Measurements from ENCODE around the gene TMEM91.

TMEM91 gene

GRCh38 chr19:41409288-41409687 lies 33.0 kb downstream of the TMEM91 start:
- H3K9ac ChIP-seq (ENCODE audit: low read depth in 1 of 2, low read length in 2 of 2) = no peak overlapping the region
- peaks cover 2 to 6% of the 10 kb centered on the region in 2 donors for H3K4me1 ChIP-seq (ENCODE audit: control insufficient read depth in 2 of 2, insufficient read depth in 2 of 2, low read length in 2 of 2)
- H3K27me3 ChIP-seq (ENCODE audit: control insufficient read depth in 2 of 2, insufficient read depth in 2 of 2, low read length in 2 of 2) = no peaks in the 10 kb centered on the region
- no peak overlapping the region for H3K4me3 ChIP-seq (ENCODE audit: low read length in 2 of 2)
- peak overlapping the region in 1 of 2 donors; percentile 36 for H3K27ac ChIP-seq (ENCODE audit: low read depth in 2 of 2, low read length in 2 of 2)
- peaks cover 16 to 30% of the 10 kb centered on the region in 2 donors for H3K36me3 ChIP-seq (ENCODE audit: control insufficient read depth in 2 of 2, insufficient read depth in 2 of 2, low read length in 2 of 2)
- no peaks in the 10 kb centered on the region for H3K9me3 ChIP-seq (ENCODE audit: control insufficient read depth in 2 of 2, low read length in 2 of 2)

- no peak overlapping the region for H3K27ac ChIP-seq (ENCODE audit: low read depth in 2 of 2, low read length in 2 of 2)
- H3K36me3 ChIP-seq (ENCODE audit: control insufficient read depth in 2 of 2, insufficient read depth in 2 of 2, low read length in 2 of 2) = peaks cover 18 to 39% of the 10 kb centered on the region in 2 donors
- H3K9ac ChIP-seq (ENCODE audit: low read depth in 1 of 2, low read length in 2 of 2) = no peak overlapping the region
- H3K27me3 ChIP-seq (ENCODE audit: control insufficient read depth in 2 of 2, insufficient read depth in 2 of 2, low read length in 2 of 2) = no peaks in the 10 kb centered on the region
- no peaks in the 10 kb centered on the region for H3K9me3 ChIP-seq (ENCODE audit: control insufficient read depth in 2 of 2, low read length in 2 of 2)
- no peak overlapping the region for H3K4me3 ChIP-seq (ENCODE audit: low read length in 2 of 2)
- peaks cover 5 to 18% of the 10 kb centered on the region in 2 donors for H3K4me1 ChIP-seq (ENCODE audit: control insufficient read depth in 2 of 2, insufficient read depth in 2 of 2, low read length in 2 of 2)
Observed at GRCh38 chr19:41410336-41411054, 34.2 kb downstream of the TMEM91 start.

GRCh38 chr19:41411100-41411967 lies 35.0 kb downstream of the TMEM91 start:
- Histone ChIP-seq H3K4me3 (ENCODE audit: low read length in 2 of 2) (no peak overlapping the region), H3K27me3 (ENCODE audit: control insufficient read depth in 2 of 2, insufficient read depth in 2 of 2, low read length in 2 of 2) (no peaks in the 10 kb centered on the region), H3K4me1 (ENCODE audit: control insufficient read depth in 2 of 2, insufficient read depth in 2 of 2, low read length in 2 of 2) (peaks cover 9 to 21% of the 10 kb centered on the region in 2 donors), H3K36me3 (ENCODE audit: control insufficient read depth in 2 of 2, insufficient read depth in 2 of 2, low read length in 2 of 2) (peaks cover 18 to 39% of the 10 kb centered on the region in 2 donors), H3K9ac (ENCODE audit: low read depth in 1 of 2, low read length in 2 of 2) (no peak overlapping the region), H3K27ac (ENCODE audit: low read depth in 2 of 2, low read length in 2 of 2) (no peak overlapping the region), H3K9me3 (ENCODE audit: control insufficient read depth in 2 of 2, low read length in 2 of 2) (no peaks in the 10 kb centered on the region)

GRCh38 chr19:41411968-41412265 lies 35.6 kb downstream of the TMEM91 start:
- Histone ChIP-seq H3K4me1 (ENCODE audit: control insufficient read depth in 2 of 2, insufficient read depth in 2 of 2, low read length in 2 of 2) (peaks cover 9 to 25% of the 10 kb centered on the region in 2 donors), H3K9me3 (ENCODE audit: control insufficient read depth in 2 of 2, low read length in 2 of 2) (no peaks in the 10 kb centered on the region), H3K27me3 (ENCODE audit: control insufficient read depth in 2 of 2, insufficient read depth in 2 of 2, low read length in 2 of 2) (no peaks in the 10 kb centered on the region), H3K36me3 (ENCODE audit: control insufficient read depth in 2 of 2, insufficient read depth in 2 of 2, low read length in 2 of 2) (peaks cover 18 to 42% of the 10 kb centered on the region in 2 donors), H3K27ac (ENCODE audit: low read depth in 2 of 2, low read length in 2 of 2) (no peak overlapping the region), H3K4me3 (ENCODE audit: low read length in 2 of 2) (no peak overlapping the region), H3K9ac (ENCODE audit: low read depth in 1 of 2, low read length in 2 of 2) (no peak overlapping the region)

GRCh38 chr19:41412953-41413352 lies 36.6 kb downstream of the TMEM91 start:
- Histone ChIP-seq H3K27me3 (ENCODE audit: control insufficient read depth in 2 of 2, insufficient read depth in 2 of 2, low read length in 2 of 2) (no peaks in the 10 kb centered on the region), H3K27ac (ENCODE audit: low read depth in 2 of 2, low read length in 2 of 2) (no peak overlapping the region), H3K4me1 (ENCODE audit: control insufficient read depth in 2 of 2, insufficient read depth in 2 of 2, low read length in 2 of 2) (peaks cover 9 to 25% of the 10 kb centered on the region in 2 donors), H3K9me3 (ENCODE audit: control insufficient read depth in 2 of 2, low read length in 2 of 2) (no peaks in the 10 kb centered on the region), H3K4me3 (ENCODE audit: low read length in 2 of 2) (no peak overlapping the region), H3K9ac (ENCODE audit: low read depth in 1 of 2, low read length in 2 of 2) (no peak overlapping the region), H3K36me3 (ENCODE audit: control insufficient read depth in 2 of 2, insufficient read depth in 2 of 2, low read length in 2 of 2) (peaks cover 21 to 42% of the 10 kb centered on the region in 2 donors)

- no peak overlapping the region for H3K4me3 ChIP-seq (ENCODE audit: low read length in 2 of 2)
- no peaks in the 10 kb centered on the region for H3K27me3 ChIP-seq (ENCODE audit: control insufficient read depth in 2 of 2, insufficient read depth in 2 of 2, low read length in 2 of 2)
- H3K27ac ChIP-seq (ENCODE audit: low read depth in 2 of 2, low read length in 2 of 2) = no peak overlapping the region
- peaks cover 9 to 25% of the 10 kb centered on the region in 2 donors for H3K4me1 ChIP-seq (ENCODE audit: control insufficient read depth in 2 of 2, insufficient read depth in 2 of 2, low read length in 2 of 2)
- peaks cover 23 to 50% of the 10 kb centered on the region in 2 donors for H3K36me3 ChIP-seq (ENCODE audit: control insufficient read depth in 2 of 2, insufficient read depth in 2 of 2, low read length in 2 of 2)
- H3K9me3 ChIP-seq (ENCODE audit: control insufficient read depth in 2 of 2, low read length in 2 of 2) = no peaks in the 10 kb centered on the region
- H3K9ac ChIP-seq (ENCODE audit: low read depth in 1 of 2, low read length in 2 of 2) = no peak overlapping the region
Observed at GRCh38 chr19:41413947-41414346, 37.6 kb downstream of the TMEM91 start.

- Histone ChIP-seq H3K4me3 (ENCODE audit: low read length in 2 of 2) (no peak overlapping the region), H3K27ac (ENCODE audit: low read depth in 2 of 2, low read length in 2 of 2) (no peak overlapping the region), H3K27me3 (ENCODE audit: control insufficient read depth in 2 of 2, insufficient read depth in 2 of 2, low read length in 2 of 2) (no peaks in the 10 kb centered on the region), H3K9ac (ENCODE audit: low read depth in 1 of 2, low read length in 2 of 2) (no peak overlapping the region), H3K9me3 (ENCODE audit: control insufficient read depth in 2 of 2, low read length in 2 of 2) (no peaks in the 10 kb centered on the region), H3K36me3 (ENCODE audit: control insufficient read depth in 2 of 2, insufficient read depth in 2 of 2, low read length in 2 of 2) (peaks cover 26 to 55% of the 10 kb centered on the region in 2 donors), H3K4me1 (ENCODE audit: control insufficient read depth in 2 of 2, insufficient read depth in 2 of 2, low read length in 2 of 2) (peaks cover 7 to 20% of the 10 kb centered on the region in 2 donors)
Observed at GRCh38 chr19:41414461-41414860, 38.1 kb downstream of the TMEM91 start.

GRCh38 chr19:41415154-41415571 lies 38.8 kb downstream of the TMEM91 start:
- Histone ChIP-seq H3K27me3 (ENCODE audit: control insufficient read depth in 2 of 2, insufficient read depth in 2 of 2, low read length in 2 of 2) (no peaks in the 10 kb centered on the region), H3K27ac (ENCODE audit: low read depth in 2 of 2, low read length in 2 of 2) (peak overlapping the region in 1 of 2 donors; percentile 26), H3K9ac (ENCODE audit: low read depth in 1 of 2, low read length in 2 of 2) (no peak overlapping the region), H3K4me1 (ENCODE audit: control insufficient read depth in 2 of 2, insufficient read depth in 2 of 2, low read length in 2 of 2) (peaks cover 7 to 19% of the 10 kb centered on the region in 2 donors), H3K4me3 (ENCODE audit: low read length in 2 of 2) (no peak overlapping the region), H3K36me3 (ENCODE audit: control insufficient read depth in 2 of 2, insufficient read depth in 2 of 2, low read length in 2 of 2) (peaks cover 29 to 62% of the 10 kb centered on the region in 2 donors), H3K9me3 (ENCODE audit: control insufficient read depth in 2 of 2, low read length in 2 of 2) (no peaks in the 10 kb centered on the region)

- H3K9me3 ChIP-seq (ENCODE audit: control insufficient read depth in 2 of 2, low read length in 2 of 2) = no peaks in the 10 kb centered on the region
- peaks cover 26 to 67% of the 10 kb centered on the region in 2 donors for H3K36me3 ChIP-seq (ENCODE audit: control insufficient read depth in 2 of 2, insufficient read depth in 2 of 2, low read length in 2 of 2)
- peak overlapping the region in 1 of 2 donors; percentile 35 for H3K9ac ChIP-seq (ENCODE audit: low read depth in 1 of 2, low read length in 2 of 2)
- peaks cover 15 to 27% of the 10 kb centered on the region in 2 donors for H3K4me1 ChIP-seq (ENCODE audit: control insufficient read depth in 2 of 2, insufficient read depth in 2 of 2, low read length in 2 of 2)
- H3K4me3 ChIP-seq (ENCODE audit: low read length in 2 of 2) = no peak overlapping the region
- H3K27ac ChIP-seq (ENCODE audit: low read depth in 2 of 2, low read length in 2 of 2) = peak overlapping the region; percentile 72 to 79
- no peaks in the 10 kb centered on the region for H3K27me3 ChIP-seq (ENCODE audit: control insufficient read depth in 2 of 2, insufficient read depth in 2 of 2, low read length in 2 of 2)
Observed at GRCh38 chr19:41416194-41416674, 39.9 kb downstream of the TMEM91 start.
